GM21381 (cell line): ENCODE measurements around the gene CFAP298.
A peak's percentile ranks its signal among the peaks of the same experiment; 100 is the strongest.
"Not testable (repeated sequence)": the region's sequence is repeated elsewhere in the genome, so short reads cannot be mapped to it uniquely, and the experiment has no call there.

Source experiments
- ATAC-seq: cut with Tn5 transposase; IDR thresholded peaks from one replicate; pipeline ENCODE4 v1.9.1; 2021; ENCODE audit warnings: mild to moderate bottlenecking, moderate library complexity; ENCODE audit not compliant: unreplicated experiment

Gene CFAP298, protein sequence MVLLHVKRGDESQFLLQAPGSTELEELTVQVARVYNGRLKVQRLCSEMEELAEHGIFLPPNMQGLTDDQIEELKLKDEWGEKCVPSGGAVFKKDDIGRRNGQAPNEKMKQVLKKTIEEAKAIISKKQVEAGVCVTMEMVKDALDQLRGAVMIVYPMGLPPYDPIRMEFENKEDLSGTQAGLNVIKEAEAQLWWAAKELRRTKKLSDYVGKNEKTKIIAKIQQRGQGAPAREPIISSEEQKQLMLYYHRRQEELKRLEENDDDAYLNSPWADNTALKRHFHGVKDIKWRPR

DNA sequence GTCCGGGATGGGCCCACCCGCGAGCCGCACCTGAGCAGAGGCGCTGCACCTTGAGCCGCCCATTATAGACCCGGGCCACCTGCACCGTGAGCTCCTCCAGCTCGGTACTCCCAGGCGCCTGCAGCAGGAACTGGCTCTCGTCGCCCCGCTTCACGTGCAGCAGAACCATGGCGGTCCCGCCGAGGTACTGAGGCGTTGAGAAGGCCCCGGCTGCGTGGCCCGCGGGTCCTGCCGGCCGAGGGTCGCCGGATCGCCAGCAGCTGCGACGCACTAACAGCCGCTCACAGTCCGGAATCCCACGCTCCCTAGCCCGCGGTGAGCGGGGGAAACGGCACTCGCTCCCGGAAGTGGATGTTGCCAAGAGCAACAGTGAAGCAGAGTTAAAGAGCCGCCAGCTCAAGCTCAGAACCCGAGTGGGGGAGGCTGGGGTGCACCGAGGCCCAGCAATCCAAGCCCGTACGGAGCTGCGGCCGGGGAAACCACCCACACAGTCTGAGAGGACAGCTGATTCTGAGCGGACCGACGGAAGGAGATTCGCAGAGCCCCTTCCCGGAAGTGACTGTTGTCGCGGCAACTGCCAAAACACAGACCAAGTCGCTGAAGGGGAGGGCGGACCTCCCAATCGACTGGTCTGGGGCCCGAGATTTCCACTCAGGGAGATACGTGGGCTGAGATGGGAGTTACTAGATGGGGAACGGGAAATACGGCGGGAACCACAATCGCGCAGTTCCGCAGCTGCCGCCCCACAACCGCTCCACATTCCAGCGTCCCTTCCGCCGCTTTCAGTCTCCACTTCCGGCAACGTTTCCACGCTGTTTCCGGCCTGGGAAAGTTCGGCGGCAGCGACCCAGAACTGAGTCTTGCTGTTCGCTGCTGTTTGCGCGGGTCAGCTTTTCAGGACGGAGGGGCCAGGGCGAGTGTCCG, at the start of gene CFAP298:
CFAP298 (minus strand) TSS at position 303 of the 924 bp plus-strand sequence; CDS start at position 169, 134 bp downstream.
- peak; percentile 94 for ATAC-seq

- not testable (repeated sequence) for ATAC-seq
Observed at GRCh38 chr21:32661026-32661782, 49.0 kb upstream of the CFAP298 start.

DNA sequence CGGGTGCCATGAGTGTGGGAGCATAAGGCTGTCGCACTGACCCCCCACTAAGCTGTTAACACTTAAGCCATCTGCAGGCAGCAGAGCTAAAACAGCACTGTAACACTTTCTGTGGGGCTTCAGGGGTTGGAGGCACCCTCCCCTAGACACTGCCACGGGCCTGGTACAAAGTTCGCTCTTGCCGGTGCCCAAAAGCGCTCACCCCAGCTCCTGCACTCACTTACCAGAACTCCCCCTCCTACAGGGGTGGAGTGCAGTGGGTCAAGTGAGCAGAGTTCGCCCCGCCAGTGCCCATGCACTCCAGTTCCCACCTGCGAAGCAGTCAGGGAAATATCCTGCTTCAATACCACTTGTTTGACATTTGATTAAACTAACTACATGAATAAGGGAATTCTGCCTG, 46.3 kb upstream of the CFAP298 start:
- ATAC-seq = no peak

GRCh38 chr21:32653326-32653901, 41.2 kb upstream of the CFAP298 start:
- no peak for ATAC-seq

- no peak for ATAC-seq
Observed at GRCh38 chr21:32648165-32648564, 36.0 kb upstream of the CFAP298 start.

- ATAC-seq = no peak
Observed at GRCh38 chr21:32645261-32646182, 33.3 kb upstream of the CFAP298 start.

DNA sequence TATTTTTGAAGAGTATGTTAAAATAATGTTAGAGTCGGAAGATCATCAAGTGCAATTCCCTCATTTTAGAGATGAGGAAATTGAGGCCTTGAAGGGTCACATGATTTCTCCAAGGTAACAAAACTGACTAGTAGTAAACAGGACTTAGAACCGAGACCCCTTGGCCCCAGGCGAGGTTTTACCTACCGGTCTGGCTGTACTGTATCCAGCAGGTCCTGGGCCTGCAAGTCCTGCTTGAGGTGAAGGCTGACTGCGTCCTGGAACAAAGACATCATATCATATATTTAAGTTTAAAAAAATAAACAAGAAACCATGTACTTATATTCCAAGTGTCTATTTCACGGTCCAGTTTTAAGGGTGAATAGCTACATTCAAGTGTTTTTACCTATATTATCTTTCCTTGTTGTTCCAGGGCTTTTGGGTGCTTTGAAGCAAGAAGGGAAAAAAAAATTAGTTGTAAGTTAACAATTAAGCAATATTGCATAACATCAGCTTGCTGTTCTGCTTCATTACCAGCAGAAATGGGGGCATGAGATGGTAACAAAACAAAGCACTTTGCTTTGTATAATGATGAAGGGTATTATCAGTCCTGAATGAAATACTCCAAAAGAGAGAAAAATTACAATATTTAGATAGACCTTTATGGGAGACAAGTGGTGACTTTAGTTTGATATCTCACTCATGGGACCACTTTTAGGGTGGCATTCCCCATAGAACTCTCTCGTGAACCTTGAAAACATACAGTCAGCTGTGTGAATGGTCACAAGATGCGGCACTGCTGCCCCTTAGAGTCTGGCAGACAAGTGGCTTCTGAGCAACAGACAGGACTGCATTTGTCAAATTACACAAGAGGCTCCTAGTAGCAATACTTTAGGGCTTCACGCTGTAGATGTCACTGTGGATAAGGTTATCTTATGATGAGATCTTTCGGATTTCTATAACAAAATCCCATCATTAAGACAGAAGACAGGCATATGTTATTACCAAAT, 29.8 kb upstream of the CFAP298 start:
- ATAC-seq = no peak

- ATAC-seq = no peak
Observed at GRCh38 chr21:32626621-32627196, 14.5 kb upstream of the CFAP298 start.

GRCh38 chr21:32618218-32618617, 6.0 kb upstream of the CFAP298 start:
- ATAC-seq = not testable (repeated sequence)

DNA sequence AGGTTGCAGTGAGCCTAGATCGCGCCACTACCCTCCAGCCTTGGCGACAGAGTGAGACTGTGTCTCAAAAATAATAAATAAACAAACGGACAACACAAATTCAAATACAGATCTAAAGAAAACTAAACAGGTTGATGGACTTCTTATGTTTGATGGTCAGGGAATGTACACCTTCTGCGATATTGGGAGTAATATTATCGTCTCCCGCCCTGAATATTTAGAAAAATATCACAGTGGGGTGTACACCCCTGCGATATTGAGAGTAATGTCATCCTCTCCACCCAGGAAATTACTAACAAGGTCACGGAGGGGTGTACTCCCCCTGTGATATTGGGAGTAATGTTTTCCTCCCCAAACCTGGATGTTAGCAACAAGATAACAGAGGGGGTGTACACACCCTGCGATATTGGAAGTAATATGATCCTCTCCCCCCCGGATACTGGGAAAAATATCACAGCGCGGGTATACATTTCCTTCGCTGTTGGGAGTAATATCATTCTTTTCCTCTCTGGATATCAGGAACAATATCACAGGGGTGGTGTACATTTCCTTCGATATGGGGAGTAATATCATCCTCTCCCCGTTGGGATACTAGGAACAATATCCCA, 1.4 kb upstream of the CFAP298 start:
- ATAC-seq = no peak

- no peak for ATAC-seq
Observed at GRCh38 chr21:32612999-32613337, 791 bp upstream of the CFAP298 start.

- ATAC-seq = no peak
Observed at GRCh38 chr21:32611471-32611997, 643 bp downstream of the CFAP298 start.

DNA sequence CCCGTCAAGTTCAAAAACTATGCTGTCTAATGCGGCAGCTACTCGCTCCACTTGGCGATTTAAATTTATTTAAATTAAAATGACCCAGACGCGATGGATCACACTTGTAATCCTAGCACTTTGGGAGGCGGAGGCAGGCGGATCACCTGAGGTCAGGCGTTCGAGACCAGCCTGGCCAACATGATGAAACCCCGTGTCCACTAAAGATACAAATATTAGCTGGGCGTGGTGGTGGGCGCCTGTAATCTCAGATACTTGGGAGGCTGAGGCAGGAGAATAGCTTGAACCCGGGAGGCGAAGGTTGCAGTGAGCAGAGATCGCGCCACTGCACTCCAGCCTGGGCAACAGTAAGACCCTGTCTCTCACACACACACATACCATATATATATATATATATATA, 1.2 kb downstream of the CFAP298 start:
- ATAC-seq = not testable (repeated sequence)

DNA sequence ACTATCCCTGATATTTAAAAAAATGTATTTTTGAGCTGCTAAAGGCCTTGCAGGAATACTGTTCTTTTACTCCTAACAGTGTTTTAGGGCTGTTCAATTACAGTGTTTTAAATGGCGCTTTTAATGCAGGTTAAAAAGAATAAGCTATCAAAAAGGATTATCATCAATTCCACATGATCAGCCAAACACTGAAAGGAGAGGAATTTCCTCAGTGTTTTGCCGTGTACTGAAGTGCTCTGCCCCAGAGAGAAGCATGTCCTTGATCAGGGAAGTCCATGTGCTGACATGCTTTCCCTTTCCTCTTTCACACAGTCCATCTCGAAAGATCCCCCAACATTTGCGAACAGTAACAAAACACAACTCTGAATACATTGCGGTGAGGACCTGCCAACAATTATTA, 3.3 kb downstream of the CFAP298 start:
- no peak for ATAC-seq

DNA sequence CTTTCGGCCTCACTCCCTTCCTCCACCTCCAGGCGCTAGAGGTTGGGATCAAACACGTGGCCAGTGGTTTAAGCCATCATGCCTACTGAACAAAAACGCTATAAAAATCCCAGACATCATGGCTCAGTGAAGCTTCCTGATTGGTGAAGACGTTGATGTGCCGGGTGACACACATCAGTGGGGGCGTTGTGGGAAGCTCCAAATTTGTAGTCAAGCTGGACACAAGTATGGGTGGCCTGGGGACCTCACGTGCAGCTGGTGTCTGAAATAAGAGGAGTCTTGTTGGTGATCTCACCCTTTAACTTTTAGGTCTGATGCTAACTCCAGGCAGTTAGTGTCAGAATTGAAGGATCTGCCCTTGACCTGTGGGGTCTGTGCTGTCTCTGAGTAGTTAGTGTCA, 6.7 kb downstream of the CFAP298 start:
- ATAC-seq = no peak

- ATAC-seq = no peak
Observed at GRCh38 chr21:32604464-32604863, 7.7 kb downstream of the CFAP298 start.

- no peak for ATAC-seq
Observed at GRCh38 chr21:32603131-32603530, 9.0 kb downstream of the CFAP298 start.

GRCh38 chr21:32602099-32602498, 10.1 kb downstream of the CFAP298 start:
- no peak for ATAC-seq
